ENCODE measurements around the gene CPAMD8.
"Not testable (repeated sequence)": the region's sequence is repeated elsewhere in the genome, so short reads cannot be mapped to it uniquely, and the experiment has no call there.

Gene CPAMD8

DNA sequence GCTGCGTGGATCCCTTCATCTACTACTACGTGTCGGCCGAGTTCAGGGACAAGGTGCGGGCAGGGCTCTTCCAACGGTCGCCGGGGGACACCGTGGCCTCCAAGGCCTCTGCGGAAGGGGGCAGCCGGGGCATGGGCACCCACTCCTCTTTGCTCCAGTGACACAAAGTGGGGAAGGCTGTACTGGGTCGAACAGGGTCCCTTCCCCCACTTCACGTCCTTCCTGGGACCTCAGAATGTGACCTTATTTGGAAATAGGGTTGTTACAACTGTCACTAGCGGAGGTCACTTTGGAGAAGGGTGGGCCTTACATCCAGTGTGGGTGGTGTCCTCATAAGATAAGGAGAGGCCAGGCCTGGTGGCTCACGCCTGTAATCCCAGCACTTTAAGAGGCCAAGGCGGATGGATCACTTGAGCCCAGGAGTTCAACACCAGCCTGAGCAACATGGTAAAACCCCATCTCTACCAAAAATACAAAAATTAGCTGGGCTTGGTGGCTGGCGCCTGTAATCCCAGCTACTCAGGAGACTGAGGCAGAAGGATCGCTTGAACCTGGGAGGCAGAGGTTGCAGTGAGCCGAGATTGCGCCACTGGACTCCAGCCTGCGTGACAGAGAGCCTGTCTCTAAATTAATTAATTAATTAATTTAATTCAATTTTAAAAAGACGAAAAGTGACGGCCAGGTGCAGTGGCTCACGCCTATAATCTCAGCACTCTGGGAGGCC lies 136.0 kb downstream of the CPAMD8 start:
- no peak for DNase-seq

DNA sequence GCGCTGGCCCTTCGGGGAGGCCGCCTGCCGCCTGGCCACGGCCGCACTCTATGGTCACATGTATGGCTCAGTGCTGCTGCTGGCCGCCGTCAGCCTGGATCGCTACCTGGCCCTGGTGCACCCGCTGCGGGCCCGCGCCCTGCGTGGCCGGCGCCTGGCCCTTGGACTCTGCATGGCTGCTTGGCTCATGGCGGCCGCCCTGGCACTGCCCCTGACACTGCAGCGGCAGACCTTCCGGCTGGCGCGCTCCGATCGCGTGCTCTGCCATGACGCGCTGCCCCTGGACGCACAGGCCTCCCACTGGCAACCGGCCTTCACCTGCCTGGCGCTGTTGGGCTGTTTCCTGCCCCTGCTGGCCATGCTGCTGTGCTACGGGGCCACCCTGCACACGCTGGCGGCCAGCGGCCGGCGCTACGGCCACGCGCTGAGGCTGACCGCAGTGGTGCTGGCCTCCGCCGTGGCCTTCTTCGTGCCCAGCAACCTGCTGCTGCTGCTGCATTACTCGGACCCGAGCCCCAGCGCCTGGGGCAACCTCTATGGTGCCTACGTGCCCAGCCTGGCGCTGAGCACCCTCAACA lies 136.6 kb downstream of the CPAMD8 start:
- DNase-seq: no peak

DNA sequence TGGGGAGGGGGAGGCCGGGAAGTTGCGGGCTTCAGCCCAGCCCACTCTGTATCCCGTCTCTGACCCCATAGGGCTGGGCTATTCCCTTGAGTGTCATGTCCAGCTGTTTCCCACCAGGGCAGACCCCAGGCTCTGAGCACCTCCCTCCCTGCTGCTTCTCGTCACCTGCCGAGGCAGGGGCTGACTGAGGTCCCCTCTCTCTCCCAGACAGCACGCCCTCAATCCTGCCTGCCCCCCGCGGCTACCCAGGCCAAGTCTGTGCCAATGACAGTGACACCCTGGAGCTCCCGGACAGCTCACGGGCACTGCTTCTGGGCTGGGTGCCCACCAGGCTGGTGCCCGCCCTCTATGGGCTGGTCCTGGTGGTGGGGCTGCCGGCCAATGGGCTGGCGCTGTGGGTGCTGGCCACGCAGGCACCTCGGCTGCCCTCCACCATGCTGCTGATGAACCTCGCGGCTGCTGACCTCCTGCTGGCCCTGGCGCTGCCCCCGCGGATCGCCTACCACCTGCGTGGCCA lies 137.2 kb downstream of the CPAMD8 start:
- DNase-seq: no peak

DNA sequence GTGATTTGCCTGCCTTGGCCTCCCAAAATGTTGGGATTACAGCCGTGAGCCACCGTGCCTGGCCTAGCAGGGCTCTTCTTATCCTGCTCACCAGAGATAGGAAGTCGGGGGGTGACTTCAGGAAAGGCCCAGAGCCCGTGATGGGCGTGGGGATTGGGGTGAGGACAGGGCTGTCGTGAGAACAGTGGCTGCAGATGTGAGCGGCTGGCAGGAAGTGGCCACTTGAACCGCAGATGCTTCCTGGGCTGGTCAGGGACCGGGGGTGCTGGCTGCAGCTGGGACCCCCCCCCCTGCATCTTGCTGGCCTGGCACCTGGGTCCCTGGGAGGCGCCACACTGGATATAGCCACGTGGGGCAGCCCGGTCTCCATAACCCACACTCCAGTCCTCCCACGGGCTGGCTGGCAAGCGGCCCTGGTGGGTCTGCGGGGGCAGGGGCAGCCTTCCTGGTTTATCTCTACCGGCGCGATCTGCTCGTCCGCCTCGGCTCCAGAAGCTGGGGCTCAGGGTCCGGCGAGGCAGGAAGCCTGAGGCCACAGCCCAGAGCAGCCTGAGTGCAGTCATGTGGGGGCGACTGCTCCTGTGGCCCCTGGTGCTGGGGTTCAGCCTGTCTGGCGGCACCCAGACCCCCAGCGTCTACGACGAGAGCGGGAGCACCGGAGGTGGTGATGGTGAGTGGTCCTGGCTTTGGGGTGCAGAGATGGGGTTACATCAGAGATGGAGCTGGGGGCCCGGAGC lies 137.8 kb downstream of the CPAMD8 start, which contains the start of gene F2RL3:
F2RL3 (plus strand) TSS at position 371 of the 737 bp plus-strand sequence; CDS start at position 562, 191 bp downstream.
- peak; percentile 42 for DNase-seq

DNA sequence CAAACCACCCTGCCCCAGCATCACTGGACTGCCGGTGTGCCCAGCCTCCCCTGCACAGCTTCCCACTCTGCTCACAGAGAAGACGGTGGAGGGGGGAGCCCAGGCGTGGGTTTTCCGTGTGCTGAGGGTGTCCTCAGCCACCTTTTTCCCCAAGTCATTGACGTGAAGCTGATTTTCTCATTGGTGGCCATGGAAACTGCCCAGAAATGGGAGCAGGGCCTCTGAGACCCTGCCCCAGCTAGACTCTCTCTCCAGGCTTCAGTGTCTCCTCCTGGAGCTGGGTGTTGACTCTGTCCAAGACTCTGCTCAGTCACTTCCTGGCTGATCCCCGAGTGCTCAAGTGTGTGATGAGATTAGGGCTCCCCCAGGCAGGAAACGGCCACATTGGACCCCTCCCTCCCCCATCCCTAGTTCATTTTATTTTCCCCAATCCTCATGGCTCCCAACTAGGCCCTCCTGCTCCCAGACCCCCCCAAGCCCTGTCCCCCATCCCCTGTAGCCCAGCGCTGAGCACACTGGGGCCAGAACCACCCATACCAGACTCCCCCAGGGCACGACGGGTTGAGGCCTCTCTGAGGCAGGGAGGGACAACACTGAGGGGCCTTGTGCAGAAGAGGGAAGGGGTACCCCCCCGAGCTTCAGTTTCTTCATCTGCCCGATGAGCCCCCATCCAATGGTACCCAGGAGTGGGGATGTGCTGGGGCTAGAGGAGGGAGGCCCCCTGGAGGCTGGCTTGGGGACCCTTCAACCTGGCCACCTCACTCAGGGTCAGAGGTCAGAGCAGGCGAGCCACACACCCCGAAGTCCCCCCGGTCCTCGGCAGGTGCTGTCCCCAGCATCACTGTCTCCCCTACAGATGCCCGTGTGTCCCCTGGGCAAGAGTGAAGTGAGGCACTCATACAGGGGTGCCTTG lies 139.0 kb downstream of the CPAMD8 start:
- no peak for DNase-seq

DNA sequence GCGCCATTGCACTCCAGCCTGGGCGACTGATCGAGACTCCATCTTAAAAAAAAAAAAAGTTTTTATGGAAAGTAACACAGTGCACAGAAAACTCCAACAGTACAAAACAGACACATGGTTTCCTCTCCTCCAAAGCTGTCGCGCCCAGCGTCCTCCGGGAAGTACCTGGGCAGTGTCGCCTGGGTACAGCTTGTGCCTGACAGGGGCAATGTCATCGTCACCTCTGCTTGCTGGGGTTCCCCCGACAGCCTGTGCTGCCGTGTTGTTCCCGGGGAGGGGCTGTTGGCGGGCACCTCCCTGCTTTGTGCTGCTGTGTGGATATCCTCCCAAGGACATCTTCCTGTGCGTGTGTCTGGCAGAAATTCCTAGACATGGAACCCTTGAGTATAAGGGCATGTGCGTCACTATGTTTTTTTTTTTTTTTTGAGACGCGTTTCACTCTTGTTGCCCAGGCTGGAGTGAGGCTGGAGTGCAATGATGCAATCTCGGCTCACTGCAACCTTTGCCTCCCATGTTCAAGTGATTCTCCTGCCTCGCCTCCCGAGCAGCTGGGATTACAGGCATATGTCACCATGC lies 140.2 kb downstream of the CPAMD8 start:
- DNase-seq: no peak

DNA sequence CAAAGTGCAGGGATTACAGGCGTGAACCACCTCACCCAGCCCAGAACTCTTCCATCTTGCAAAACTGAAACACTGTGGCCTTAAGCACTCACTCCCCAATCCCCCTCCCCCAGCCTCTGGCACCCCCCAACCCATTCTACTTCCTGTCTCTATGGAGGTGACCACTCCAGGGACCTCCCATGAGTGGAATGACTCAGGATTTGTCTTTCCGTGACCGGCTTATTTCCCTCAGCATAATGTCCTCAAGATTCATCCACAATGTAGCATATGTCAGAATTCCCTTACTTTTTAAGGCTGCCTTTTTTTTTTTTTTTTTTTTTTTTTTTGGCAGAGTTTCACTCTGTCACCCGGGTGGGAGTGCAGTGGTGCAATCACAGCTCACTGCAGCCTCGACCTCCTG lies 141.4 kb downstream of the CPAMD8 start:
- no peak for DNase-seq

DNA sequence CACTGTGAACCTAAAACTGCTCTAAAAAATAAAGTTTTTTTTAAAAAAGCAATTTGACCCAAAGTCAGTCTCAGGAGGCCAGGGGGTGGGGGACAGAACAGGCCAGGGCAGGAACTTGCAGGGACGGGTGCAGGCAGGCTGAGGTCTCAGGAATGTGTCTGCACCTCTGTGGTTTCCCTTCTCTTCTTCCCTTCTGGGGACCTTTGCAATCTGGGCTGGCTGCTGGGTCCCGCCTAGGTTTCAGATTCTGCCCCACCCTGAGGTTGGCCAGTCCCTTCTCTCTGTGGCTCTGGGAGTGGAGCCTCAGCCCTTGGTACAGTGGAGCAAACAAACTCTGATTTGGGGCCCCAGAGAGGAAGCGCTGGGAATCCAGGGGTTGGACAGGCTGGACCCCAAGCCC lies 143.1 kb downstream of the CPAMD8 start:
- DNase-seq: no peak

DNA sequence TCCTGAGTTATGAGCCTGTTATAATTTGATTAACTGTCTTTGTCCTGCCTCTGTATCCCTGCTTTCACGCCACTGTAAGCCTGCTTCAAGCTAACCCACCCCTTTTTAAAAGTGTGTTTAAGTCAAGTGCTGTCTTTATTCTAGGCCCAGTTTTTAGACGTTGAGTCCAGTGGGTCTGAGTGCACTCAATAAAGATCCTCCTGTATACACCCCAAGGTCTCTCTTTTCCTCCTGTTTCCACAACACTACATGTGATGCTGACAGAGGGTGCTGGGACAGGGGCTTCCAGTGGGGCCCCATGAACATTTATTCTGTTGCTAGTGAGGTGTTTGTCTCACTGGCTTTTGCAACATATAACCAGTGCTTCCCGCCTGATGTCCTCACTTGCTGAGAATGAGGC lies 144.5 kb downstream of the CPAMD8 start:
- DNase-seq: no peak

DNA sequence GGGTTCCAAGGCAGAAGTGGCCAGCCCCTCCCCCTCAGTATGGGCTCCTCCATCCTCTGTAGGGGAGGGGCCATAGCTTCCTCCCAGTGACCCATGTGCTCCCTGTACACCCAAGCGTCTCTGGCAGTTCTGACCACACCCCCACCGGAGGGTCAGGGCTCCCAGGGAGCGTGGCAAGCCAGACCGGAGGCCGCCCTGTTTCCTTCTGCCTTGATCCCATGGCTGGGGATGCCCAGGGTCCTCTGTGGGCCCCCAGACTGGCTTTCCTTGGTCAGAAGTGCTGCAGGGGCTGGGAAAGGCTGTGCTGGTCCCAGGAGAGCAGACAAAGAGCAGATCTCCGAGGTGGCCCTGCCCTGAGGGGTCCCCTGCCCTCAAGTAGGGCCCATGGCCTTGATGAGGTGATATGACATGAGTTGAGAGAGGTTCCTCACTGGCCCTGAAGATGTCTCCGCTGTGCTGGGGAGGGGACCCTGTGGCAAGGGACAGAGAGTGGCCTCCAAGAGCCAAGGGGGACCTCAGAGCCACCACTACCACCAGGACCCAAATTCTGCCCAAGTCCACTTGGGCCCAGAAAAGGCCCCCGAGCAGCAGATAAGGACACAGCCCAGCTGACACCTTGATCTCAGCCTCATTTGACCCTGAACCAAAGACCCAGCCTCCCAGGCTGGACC lies 145.6 kb downstream of the CPAMD8 start:
- no peak for DNase-seq

DNA sequence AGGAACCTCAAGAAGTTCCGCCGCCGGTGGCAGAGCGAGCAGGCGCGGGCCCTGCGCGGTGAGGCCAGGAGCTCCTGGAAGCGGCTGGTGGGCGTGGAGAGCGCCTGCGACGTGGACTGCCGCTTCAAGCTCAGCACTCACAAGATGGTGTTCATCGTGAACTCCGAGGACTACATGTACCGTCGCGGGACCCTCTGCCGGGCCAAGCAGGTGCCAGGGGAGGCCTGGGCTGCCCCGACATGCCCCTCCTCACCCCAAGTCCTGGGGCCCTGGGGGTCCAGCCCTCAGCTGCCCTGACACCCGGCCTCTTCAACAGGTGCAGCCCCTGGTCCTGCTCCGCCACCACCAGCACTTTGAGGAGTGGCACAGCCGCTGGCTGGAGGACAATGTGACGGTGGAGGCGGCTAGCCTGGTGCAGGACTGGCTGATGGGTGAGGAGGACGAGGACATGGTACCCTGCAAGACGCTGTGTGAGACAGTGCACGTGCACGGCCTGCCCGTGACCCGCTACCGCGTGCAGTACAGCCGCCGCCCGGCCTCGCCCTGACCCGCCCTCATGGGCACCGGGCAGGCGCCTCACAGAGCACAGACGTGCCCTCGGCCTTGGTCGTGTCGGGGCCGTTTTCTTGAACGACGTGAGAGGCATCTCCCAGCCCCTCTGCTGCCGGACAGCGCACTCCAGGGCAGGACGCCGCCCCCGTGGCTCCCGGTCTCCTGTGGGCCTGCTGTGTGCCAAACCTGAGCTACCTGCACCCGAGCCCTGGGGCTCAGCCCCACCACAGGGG lies 148.2 kb downstream of the CPAMD8 start:
- DNase-seq: no peak

DNA sequence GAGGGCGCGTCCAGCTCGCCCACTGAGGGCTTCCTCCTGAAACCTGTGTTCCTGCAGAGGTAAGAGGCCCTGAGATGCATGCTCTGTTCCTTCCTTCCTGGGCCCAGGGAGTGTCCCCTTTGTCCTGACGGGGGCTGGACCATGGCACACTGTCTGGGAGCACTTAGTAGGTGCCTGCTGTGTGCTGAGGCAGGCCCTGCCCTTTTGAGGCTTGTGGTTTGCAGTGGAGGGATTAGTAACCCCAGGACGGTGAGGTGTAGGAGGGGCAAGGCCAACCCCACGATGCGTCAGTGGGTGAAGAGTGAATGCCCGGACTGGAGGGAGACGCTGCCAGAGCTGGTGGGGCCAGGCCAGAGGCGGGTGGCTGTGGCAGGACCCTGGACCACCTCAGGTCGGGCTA lies 149.0 kb downstream of the CPAMD8 start:
- DNase-seq: no peak

DNA sequence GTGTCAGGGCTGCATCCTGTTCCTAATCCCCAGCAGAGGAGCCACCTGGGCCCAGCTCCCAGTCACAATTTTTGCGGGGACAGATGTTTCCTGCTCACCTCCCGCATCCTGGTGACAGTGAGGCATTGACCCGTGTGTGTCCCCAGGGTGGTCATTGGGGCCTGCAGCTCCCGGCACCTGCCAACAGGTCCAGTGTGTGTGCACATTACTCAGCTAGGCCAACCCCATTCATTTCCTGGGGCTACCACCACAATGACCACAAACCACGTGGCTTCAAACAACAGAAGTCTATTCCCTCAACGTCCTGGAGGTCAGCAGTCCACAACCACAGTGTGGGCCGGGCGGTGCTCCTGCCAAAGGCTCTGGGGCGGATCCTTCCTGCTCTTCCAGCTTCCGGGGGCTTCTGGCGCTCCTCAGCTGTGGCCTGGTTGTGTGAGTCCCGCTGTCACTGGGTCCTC lies 149.7 kb downstream of the CPAMD8 start:
- DNase-seq: no peak

DNA sequence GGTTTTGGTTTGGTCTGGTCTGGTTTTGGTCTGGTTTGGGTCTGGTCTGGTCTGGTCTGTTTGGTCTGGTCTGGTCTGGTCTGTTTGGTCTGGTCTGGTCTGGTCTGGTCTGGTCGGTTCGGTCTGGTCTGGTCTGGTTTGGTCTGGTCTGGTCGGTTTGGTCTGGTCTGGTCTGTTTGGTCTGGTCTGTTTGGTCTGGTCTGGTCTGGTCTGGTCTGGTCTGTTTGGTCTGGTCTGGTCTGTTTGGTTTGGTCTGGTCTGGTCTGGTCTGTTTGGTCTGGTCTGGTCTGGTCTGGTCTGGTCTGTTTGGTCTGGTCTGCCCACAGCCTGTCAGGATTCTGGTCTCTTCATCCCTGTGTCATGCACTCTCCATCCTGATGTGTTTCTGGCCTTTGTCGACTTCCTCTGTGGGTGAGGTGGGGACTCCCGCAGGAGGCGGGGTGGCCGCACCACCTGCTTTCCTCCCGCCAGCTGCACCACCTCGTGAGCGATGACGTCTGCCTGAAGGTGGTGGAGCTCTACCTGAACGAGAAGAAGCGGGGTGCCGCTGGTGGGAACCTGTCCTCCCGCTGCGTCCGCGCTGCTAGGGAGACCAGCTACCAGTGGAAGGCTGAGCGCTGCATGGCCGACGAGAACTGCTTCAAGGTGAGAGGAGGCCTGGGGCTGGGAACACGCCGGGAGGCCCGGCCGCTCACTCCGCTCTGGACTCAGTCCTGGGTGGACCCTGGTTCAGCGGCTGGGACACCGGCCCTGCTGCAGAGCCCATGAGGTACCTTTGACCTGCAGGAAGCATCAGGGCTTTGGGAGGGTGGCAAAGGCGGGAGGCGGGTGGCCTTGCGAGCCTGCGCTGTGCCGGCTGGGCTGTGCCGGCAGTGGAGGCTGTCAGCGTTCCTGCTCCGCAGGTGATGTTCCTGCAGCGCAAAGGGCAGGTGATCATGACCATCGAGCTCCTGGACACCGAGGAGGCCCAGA lies 150.7 kb downstream of the CPAMD8 start:
- no peak for DNase-seq

DNA sequence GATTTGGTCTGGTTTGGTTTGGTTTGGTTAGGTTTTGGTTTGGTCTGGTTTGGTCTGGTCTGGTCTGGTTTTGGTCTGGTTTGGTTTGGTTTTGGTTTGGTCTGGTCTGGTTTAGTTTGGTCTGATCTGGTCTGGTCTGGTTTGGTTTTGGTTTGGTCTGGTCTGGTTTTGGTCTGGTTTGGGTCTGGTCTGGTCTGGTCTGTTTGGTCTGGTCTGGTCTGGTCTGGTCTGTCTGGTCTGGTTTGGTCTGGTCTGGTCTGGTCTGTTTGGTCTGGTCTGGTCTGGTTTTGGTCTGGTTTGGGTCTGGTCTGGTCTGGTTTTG lies 151.7 kb downstream of the CPAMD8 start:
- DNase-seq: not testable (repeated sequence)

DNA sequence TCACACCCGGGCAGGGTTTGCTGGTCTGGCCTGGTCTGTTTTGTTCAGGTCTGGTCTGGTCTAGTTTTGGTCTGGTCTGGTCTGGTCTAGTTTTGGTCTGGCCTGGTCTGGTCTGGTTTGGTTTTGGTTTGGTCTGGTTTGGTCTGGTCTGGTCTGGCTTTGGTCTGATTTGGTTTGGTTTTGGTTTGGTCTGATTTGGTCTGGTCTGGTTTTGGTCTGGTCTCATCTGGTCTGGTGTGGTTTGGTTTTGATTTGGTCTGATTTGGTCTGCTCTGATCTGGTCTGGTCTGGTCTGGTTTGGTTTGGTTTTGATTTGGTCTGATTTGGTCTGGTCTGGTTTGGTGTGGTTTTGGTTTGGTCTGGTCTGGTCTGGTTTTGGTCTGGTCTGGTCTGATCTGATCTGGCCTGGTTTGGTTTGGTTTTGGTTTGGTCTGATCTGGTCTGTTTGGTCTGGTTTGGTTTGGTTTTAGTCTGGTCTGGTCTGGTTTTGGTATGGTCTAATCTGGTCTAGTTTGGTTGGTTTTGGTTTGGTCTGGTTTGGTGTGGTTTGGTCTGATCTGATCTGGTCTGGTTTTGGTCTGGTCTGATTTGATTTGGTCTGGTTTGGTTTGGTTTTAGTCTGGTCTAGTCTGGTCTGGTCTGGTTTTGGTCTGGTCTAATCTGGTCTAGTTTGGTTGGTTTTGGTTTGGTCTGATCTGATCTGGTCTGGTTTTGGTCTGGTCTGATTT lies 152.2 kb downstream of the CPAMD8 start:
- no peak for DNase-seq

DNA sequence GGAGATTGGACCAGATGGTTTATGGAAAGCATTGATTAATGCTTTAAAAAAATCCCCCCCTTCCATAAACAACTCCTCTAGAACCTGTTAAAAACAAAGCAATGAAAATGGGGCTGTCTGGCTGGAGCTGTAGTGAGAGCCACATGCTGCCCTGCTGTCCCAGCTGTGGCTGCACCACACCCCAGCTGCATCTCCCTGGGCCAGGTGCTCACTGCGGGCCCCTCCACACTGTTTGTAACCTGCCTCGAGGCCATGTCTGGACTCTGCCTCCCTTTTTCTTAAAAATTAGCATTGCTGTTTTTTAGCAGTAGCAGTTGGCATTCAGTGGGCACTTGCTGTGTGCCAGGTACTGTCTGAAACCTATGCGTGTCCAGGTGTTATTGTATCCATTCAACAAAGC lies 153.0 kb downstream of the CPAMD8 start:
- no peak for DNase-seq

DNA sequence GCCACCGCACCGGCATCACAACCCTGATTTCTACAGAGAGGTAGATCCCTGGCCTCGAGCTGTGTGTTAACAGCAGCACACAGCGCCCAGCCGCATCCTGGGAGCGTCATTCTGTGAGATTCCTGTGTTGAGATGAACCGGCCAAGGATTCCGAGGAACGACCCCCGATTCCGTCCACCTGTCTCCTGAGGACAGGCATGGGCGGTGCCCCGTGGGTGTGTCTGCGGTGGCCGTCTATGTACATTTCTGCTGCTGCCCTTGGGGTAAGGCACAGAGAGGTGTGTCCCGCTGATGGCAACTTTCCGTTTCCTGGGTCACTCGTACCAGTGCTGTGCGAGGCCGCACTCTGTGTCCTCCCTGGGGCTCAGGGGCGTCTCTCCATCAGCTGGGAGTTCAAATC lies 153.9 kb downstream of the CPAMD8 start:
- no peak for DNase-seq

DNA sequence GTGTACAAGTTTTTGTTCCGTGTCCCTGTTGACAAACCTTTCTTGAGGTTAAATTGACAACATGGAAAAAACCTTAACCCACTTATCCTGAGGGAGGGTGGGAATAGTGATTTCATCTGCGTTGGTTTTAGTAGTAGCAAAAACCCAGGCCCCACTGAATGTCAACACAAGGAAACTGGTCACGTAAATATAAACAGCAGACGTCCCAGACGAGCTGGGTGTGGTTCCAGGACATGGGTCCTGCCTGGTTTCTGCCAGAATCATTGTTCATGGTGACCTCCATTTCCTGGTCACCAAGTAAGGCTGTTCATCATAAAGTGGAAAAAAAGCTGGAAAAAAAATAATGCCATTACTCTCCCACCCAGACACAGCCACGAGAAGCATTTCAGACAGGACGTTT lies 154.7 kb downstream of the CPAMD8 start:
- DNase-seq: no peak

All from GDM1 (cell line).